G401 (cell line): ENCODE measurements around the gene PELI1. TPM values are rescaled to one million over a fixed set of nuclear protein-coding genes. Genes with fewer than 3 reads are reported as not detected.
A peak's percentile ranks its signal among the peaks of the same experiment; 100 is the strongest.

Source experiments
- DNase-seq: peaks from one replicate; pipeline ENCODE4 v3.0.0-alpha.2; 2015; ENCODE audit warnings: low spot score
- in situ Hi-C: cut with HindIII; loops from 2 replicates; pipeline ENCODE4 v1.10.0; 2016; ENCODE audit warnings: low sequenced_read_pairs, mixed read lengths
- total RNA-seq: library from RNA; depleted of rRNA; stranded (reverse); fragments of >200 nt; shearing (Covaris generic); gene quantifications from 2 replicates; pipeline ENCODE4 v1.2.3, GENCODE V29; 2014

Gene PELI1
- total RNA-seq, 1 experiment from 2014 or later, result 4.2 TPM

GRCh38 chr2:64164629-64165028 lies 20.4 kb upstream of the PELI1 start:
- in situ Hi-C loops, result no loop called here

GRCh38 chr2:64162516-64162915 lies 18.3 kb upstream of the PELI1 start:
- in situ Hi-C loops, result no loop called here
- no peak for DNase-seq

More at GRCh38 chr2:64164629-64165028, 20.4 kb upstream of the PELI1 start:
- no peak for DNase-seq

GRCh38 chr2:64157792-64158191 lies 13.6 kb upstream of the PELI1 start:
- no peak for DNase-seq
- in situ Hi-C loops, result no loop called here

GRCh38 chr2:64153811-64154210 lies 9.6 kb upstream of the PELI1 start:
- in situ Hi-C loops, result no loop called here
- no peak for DNase-seq

GRCh38 chr2:64151476-64151875 lies 7.3 kb upstream of the PELI1 start:
- DNase-seq, result no peak

GRCh38 chr2:64145714-64146113 lies 1.5 kb upstream of the PELI1 start:
- in situ Hi-C loops, result no loop called here

More at GRCh38 chr2:64151476-64151875, 7.3 kb upstream of the PELI1 start:
- in situ Hi-C loops, result no loop called here

GRCh38 chr2:64145119-64145518 lies 899 bp upstream of the PELI1 start:
- in situ Hi-C loops, result no loop called here
- no peak for DNase-seq

More at GRCh38 chr2:64145714-64146113, 1.5 kb upstream of the PELI1 start:
- DNase-seq, result no peak

- DNase-seq, result peak; percentile 57
- in situ Hi-C loops, result no loop called here
Observed at GRCh38 chr2:64143169-64144056, 807 bp downstream of the PELI1 start.

- no peak for DNase-seq
- in situ Hi-C loops, result no loop called here
Observed at GRCh38 chr2:64142741-64143168, 1.5 kb downstream of the PELI1 start.

GRCh38 chr2:64141674-64142405 lies 2.4 kb downstream of the PELI1 start:
- in situ Hi-C loops, result no loop called here
- DNase-seq, result peak; percentile 49

- DNase-seq, result no peak
- in situ Hi-C loops, result no loop called here
Observed at GRCh38 chr2:64140665-64141200, 3.5 kb downstream of the PELI1 start.

- in situ Hi-C loops, result no loop called here
- no peak for DNase-seq
Observed at GRCh38 chr2:64139956-64140355, 4.3 kb downstream of the PELI1 start.

GRCh38 chr2:64137996-64138395 lies 6.2 kb downstream of the PELI1 start:
- DNase-seq, result no peak
- in situ Hi-C loops, result no loop called here

GRCh38 chr2:64137567-64137966 lies 6.7 kb downstream of the PELI1 start:
- in situ Hi-C loops, result no loop called here
- DNase-seq, result no peak

- in situ Hi-C loops, result no loop called here
Observed at GRCh38 chr2:64135421-64135820, 8.8 kb downstream of the PELI1 start.

GRCh38 chr2:64134813-64135212 lies 9.4 kb downstream of the PELI1 start:
- in situ Hi-C loops, result no loop called here
- no peak for DNase-seq

More at GRCh38 chr2:64135421-64135820, 8.8 kb downstream of the PELI1 start:
- DNase-seq, result no peak

- no peak for DNase-seq
Observed at GRCh38 chr2:64133828-64134227, 10.4 kb downstream of the PELI1 start.

GRCh38 chr2:64133354-64133753 lies 10.9 kb downstream of the PELI1 start:
- in situ Hi-C loops, result no loop called here
- DNase-seq, result no peak

More at GRCh38 chr2:64133828-64134227, 10.4 kb downstream of the PELI1 start:
- in situ Hi-C loops, result no loop called here

GRCh38 chr2:64130333-64130732 lies 13.9 kb downstream of the PELI1 start:
- in situ Hi-C loops, result no loop called here
- no peak for DNase-seq

GRCh38 chr2:64128943-64129391 lies 15.3 kb downstream of the PELI1 start:
- in situ Hi-C loops, result no loop called here
- no peak for DNase-seq
